Esophagus squamous epithelium (tissue), 5 donors: ENCODE data around the gene PPIP5K1. TPM values are rescaled to one million over a fixed set of nuclear protein-coding genes. Genes with fewer than 3 reads are reported as not detected.
"Not testable (repeated sequence)": the region's sequence is repeated elsewhere in the genome, so short reads cannot be mapped to it uniquely, and the experiment has no call there.

Source experiments
- DNase-seq: peaks from one replicate; lab custom pipeline; 2025; lab: John Stamatoyannopoulos, UW
- H3K27ac ChIP-seq, 4 donors: fragments of 200-600 bp; sonication (generic); one replicate each; pipeline ENCODE4 v1.5.1; 2016 to 2019; ENCODE audit warnings: mild to moderate bottlenecking in 1 of 4
- H3K27me3 ChIP-seq, 4 donors: fragments of 200-600 bp; sonication (generic); 1 replicate in 3 of 4; 2 replicates in 1 of 4; pipeline versions ENCODE4 v1.5.1 to v1.6.0; 2017 to 2021; ENCODE audit warnings: antibody characterized with exemption in 1 of 4
- H3K36me3 ChIP-seq, 3 donors: fragments of 200-600 bp; sonication (generic); one replicate each; pipeline ENCODE4 v1.5.1; 2016 to 2019
- H3K4me1 ChIP-seq, 3 donors: fragments of 200-600 bp; sonication (generic); one replicate each; pipeline ENCODE4 v1.5.1; 2017 to 2019
- H3K4me3 ChIP-seq, 4 donors: fragments of 200-600 bp; sonication (generic); 1 replicate in 3 of 4; 2 replicates in 1 of 4; pipeline ENCODE4 v1.5.1; 2016 to 2019; ENCODE audit warnings: mild to moderate bottlenecking in 2 of 4, moderate library complexity in 1 of 4
- H3K9me3 ChIP-seq, 3 donors: fragments of 200-600 bp; sonication (generic); one replicate each; pipeline ENCODE4 v1.5.1; 2016 to 2019
- CTCF ChIP-seq, 6 experiments: fragments of 450-650 bp in 4 of 6; fragments of 200-600 bp in 2 of 6; sonication (generic) in 2 of 6; IDR thresholded peaks; one replicate each; pipeline ENCODE4 v1.5.1; 2016 to 2019; ENCODE audit warnings: antibody characterized with exemption in 6 of 6, mild to moderate bottlenecking in 4 of 6, moderate library complexity in 4 of 6
- POLR2A ChIP-seq, 4 donors: fragments of 450-650 bp; IDR thresholded peaks; one replicate each; pipeline ENCODE4 v1.6.1; 2017; ENCODE audit warnings: antibody characterized with exemption in 4 of 4, mild to moderate bottlenecking in 4 of 4, moderate library complexity in 3 of 4
- WGBS, 2 donors: methylation state at CpG; one replicate each; pipeline ENCODE4 v1.1.5; 2018; 5-methylcytosine and 5-hydroxymethylcytosine counted together
- intact Hi-C: fragments of 100-400 bp; cut with DNase I; formaldehyde crosslinking; loops from one replicate; pipeline ENCODE4 v1.15.0; 2022
- total RNA-seq, 4 donors: library from RNA; depleted of rRNA; stranded (reverse); fragments of >200 nt; gene quantifications; one replicate each; pipeline ENCODE4 v1.1.0, GENCODE V29; 2016
- donor health status: DM: yes; HTN: yes; CAD: no.

PPIP5K1 gene
- total RNA-seq, 4 donors from 2014 or later, result 21.4 to 33.0 (median 26.7) TPM

DNA sequence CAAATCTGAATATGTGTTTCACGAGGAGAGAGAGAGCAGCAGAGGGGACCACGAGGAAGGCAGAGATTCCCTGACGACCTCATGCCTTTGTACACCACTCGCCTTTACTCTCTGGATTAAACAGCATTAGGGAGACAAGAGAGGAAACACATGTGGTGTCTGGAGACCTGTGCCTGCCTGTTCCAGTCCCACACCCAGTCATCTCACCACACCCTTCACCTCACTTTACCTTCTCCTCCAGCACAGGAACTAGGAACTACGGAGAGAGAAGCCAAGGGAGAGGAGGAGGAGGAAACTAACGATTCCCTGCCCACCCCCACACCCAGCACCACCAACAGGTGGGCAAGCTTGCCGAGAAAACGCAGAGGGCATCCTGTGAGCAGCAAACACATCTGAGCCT, 2.8 kb upstream of the PPIP5K1 start:
- H3K4me3 ChIP-seq, intact Hi-C loops, H3K27me3 ChIP-seq, H3K4me1 ChIP-seq, H3K27ac ChIP-seq, H3K9me3 ChIP-seq, DNase-seq: not testable (repeated sequence)
- 0% methylated on average over 2 of the region's 8 CpGs; no CpG with 5 or more reads in 1 of the 2 donors for WGBS, 2 donors
- H3K36me3 ChIP-seq, result peaks cover 0 to 10% (median 0%) of the 10 kb centered on the region in 3 donors

- H3K4me3 ChIP-seq, intact Hi-C loops, H3K36me3 ChIP-seq, H3K27ac ChIP-seq, DNase-seq, H3K9me3 ChIP-seq, H3K4me1 ChIP-seq, H3K27me3 ChIP-seq: not testable (repeated sequence)
- no CpG with 5 or more reads among the region's 1 CpG for WGBS, 2 donors
Observed at GRCh38 chr15:43574607-43575006, 15.4 kb downstream of the PPIP5K1 start.

DNA sequence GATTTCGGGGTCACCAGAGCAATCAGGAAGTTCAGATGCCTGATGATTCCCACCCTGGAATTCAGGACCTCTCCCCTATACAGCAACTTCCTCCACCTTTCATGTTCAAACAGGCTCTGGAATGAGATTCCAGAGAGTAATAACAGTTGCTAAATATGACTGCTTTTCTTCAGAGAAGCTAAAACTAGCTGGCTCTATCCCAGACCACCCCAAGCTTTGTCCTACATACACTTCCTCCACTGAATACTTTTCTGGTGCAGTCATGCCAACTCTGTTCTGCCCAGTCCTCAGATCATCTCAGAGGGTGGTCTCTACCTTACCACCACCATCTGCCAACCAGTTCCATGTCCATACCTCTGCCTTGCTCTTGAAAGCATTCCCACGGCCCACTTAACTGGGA, 23.4 kb downstream of the PPIP5K1 start:
- H3K4me1 ChIP-seq, H3K4me3 ChIP-seq, H3K9me3 ChIP-seq, H3K27me3 ChIP-seq, H3K27ac ChIP-seq, intact Hi-C loops, DNase-seq, H3K36me3 ChIP-seq: not testable (repeated sequence)
- WGBS, 2 donors, result no CpG with 5 or more reads among the region's 2 CpGs

DNA sequence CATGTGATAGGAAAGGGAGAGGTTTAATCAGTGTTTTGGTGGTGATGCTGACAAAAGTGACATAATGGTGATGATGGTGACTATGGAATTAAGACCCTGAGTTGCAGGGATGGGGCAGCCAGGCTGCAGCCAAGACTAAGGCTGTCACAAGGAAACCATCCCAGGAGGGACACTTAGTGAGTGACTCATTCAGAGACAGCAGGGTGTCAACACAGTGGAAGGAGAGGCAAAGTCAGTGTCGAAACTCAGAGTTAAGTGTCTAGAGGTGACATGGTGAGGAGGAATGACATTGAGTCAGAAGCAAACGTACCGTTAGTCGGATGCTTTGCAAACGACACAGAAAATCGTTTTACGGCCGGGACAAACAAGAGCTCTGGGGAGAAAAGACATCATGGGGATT, 26.2 kb downstream of the PPIP5K1 start:
- DNase-seq, H3K9me3 ChIP-seq, H3K27ac ChIP-seq, H3K4me1 ChIP-seq, H3K27me3 ChIP-seq, intact Hi-C loops, H3K36me3 ChIP-seq, H3K4me3 ChIP-seq: not testable (repeated sequence)
- WGBS, 2 donors, result no CpG with 5 or more reads among the region's 8 CpGs

GRCh38 chr15:43562753-43563152, 27.3 kb downstream of the PPIP5K1 start:
- H3K27me3 ChIP-seq, intact Hi-C loops, H3K27ac ChIP-seq, H3K4me3 ChIP-seq, H3K4me1 ChIP-seq, DNase-seq, H3K9me3 ChIP-seq: not testable (repeated sequence)
- H3K36me3 ChIP-seq, result peaks cover 0 to 16% (median 3%) of the 10 kb centered on the region in 3 donors
- WGBS, 2 donors, result no CpG with 5 or more reads among the region's 3 CpGs

- Histone ChIP-seq H3K36me3 (peaks cover 0 to 79% (median 0%) of the 10 kb centered on the region in 3 donors), H3K27me3 (no peaks in the 10 kb centered on the region), H3K27ac (no peak overlapping the region), H3K4me3 (no peak overlapping the region), H3K4me1 (no peaks in the 10 kb centered on the region), H3K9me3 (no peaks in the 10 kb centered on the region)
- TF ChIP-seq CTCF (IDR thresholded peaks at IDR 0.05) (no peak), POLR2A (IDR thresholded peaks at IDR 0.05) (no peak)
- intact Hi-C loops, result no loop called here
- no peak for DNase-seq
- WGBS, 2 donors, result 63 to 71% methylated on average over 2 of the region's 2 CpGs
Observed at GRCh38 chr15:43552986-43553385, 37.0 kb downstream of the PPIP5K1 start.

- Histone ChIP-seq H3K9me3 (peaks cover 0 to 6% (median 0%) of the 10 kb centered on the region in 3 donors), H3K27me3 (no peaks in the 10 kb centered on the region), H3K4me3 (no peak overlapping the region), H3K36me3 (peaks cover 0 to 77% (median 0%) of the 10 kb centered on the region in 3 donors), H3K4me1 (no peaks in the 10 kb centered on the region), H3K27ac (no peak overlapping the region)
- intact Hi-C loops, result no loop called here
- 90 to 95% methylated on average over 4 of the region's 4 CpGs for WGBS, 2 donors
- no peak for DNase-seq
- TF ChIP-seq POLR2A (IDR thresholded peaks at IDR 0.05) (no peak), CTCF (IDR thresholded peaks at IDR 0.05) (no peak)
Observed at GRCh38 chr15:43552256-43552655, 37.8 kb downstream of the PPIP5K1 start.
